HUES64 (cell line): ENCODE data around the gene PIEZO2.
"Not testable (repeated sequence)": the region's sequence is repeated elsewhere in the genome, so short reads cannot be mapped to it uniquely, and the experiment has no call there.

Source experiments
- H3K27ac ChIP-seq: 2 replicates; pipeline ENCODE4 v1.7.0; 2013; ENCODE audit warnings: low read depth, low read length, inconsistent platforms
- H3K27me3 ChIP-seq: 2 replicates; pipeline ENCODE4 v1.6.1; 2013; ENCODE audit warnings: mild to moderate bottlenecking, low read length; ENCODE audit not compliant: insufficient read depth
- H3K36me3 ChIP-seq: 2 replicates; pipeline ENCODE4 v1.6.1; 2013; ENCODE audit warnings: mild to moderate bottlenecking, low read length; ENCODE audit not compliant: insufficient read depth
- H3K4me1 ChIP-seq: 2 replicates; pipeline ENCODE4 v1.6.1; 2013; ENCODE audit warnings: mild to moderate bottlenecking, low read length, moderate library complexity; ENCODE audit not compliant: insufficient read depth
- H3K4me3 ChIP-seq: 2 replicates; pipeline ENCODE4 v1.5.1; 2013; ENCODE audit warnings: mild to moderate bottlenecking, low read length, moderate library complexity
- H3K9ac ChIP-seq: 2 replicates; pipeline ENCODE4 v1.6.1; 2013; ENCODE audit warnings: mild to moderate bottlenecking, low read depth, low read length
- H3K9me3 ChIP-seq: 2 replicates; pipeline ENCODE4 v1.6.1; 2013; ENCODE audit warnings: low read depth, low read length; ENCODE audit not compliant: insufficient read depth
- WGBS: fragments of 150-250, 120-280 bp; methylation state at CpG from one replicate; pipeline ENCODE4 v1.1.7; 2013; ENCODE audit warnings: missing lambda C conversion rate; 5-methylcytosine and 5-hydroxymethylcytosine counted together

The PIEZO2 gene

DNA sequence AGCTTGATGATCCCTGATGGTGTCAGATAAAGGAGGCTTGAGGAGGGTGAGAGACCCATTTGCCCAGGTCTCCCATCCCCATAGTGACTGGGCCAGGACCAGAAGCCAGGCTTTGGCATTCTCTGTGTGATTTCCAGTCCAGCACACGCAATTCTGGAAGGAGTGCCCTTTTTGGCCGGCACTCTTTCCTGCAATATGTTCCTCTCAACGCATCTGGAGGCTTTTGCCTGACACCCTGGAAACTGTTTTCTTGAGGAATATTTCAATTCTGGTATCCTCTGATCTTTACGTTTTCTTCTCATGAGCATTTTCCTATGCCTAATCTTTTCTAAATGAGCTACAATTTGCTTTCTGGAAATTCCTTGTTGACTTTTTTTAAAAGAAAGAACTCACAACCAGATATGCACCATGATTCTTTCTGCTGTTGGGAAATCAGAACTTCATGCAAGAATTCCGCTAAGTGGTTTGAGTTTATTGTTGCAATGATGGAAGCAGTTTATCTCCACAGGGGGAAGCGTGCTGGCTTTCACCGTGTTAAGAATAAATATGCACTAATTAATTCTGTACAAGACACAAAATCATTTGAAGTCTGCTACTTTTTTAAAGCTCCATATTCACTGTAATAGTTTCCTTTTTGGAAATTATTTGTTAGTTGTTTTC lies 479.8 kb downstream of the PIEZO2 start:
- WGBS: 93% methylated on average over 6 of the region's 7 CpGs
- Histone ChIP-seq H3K4me3 (no peak overlapping the region), H3K27ac (no peak overlapping the region), H3K9me3 (no peaks in the 10 kb centered on the region), H3K9ac (no peak overlapping the region), H3K4me1 (no peaks in the 10 kb centered on the region), H3K27me3 (no peaks in the 10 kb centered on the region), H3K36me3 (no peaks in the 10 kb centered on the region)

DNA sequence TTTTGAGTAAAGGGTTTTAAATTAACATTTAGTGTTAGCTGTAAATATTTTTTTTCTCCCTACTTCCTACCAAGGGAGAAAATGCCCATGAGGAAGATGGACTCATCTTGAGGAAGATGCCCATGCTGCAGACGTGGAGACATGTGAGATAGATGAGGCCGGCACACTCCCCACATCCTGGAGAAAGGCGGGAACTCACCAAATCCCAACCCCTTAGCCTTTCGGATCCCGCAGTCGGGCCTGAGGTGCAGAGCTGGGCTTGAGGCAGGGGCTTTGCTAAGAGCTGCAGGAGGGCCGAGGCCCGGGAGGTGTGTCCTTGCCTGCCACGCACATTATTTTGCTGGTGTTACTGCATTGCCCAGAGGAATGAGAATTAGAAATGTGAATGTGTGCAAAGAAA lies 485.6 kb downstream of the PIEZO2 start:
- Histone ChIP-seq H3K9ac (no peak overlapping the region), H3K27ac (no peak overlapping the region), H3K27me3 (no peaks in the 10 kb centered on the region), H3K4me3 (no peak overlapping the region), H3K36me3 (no peaks in the 10 kb centered on the region), H3K9me3 (no peaks in the 10 kb centered on the region), H3K4me1 (no peaks in the 10 kb centered on the region)
- WGBS: 79% methylated on average over 9 of the region's 9 CpGs

DNA sequence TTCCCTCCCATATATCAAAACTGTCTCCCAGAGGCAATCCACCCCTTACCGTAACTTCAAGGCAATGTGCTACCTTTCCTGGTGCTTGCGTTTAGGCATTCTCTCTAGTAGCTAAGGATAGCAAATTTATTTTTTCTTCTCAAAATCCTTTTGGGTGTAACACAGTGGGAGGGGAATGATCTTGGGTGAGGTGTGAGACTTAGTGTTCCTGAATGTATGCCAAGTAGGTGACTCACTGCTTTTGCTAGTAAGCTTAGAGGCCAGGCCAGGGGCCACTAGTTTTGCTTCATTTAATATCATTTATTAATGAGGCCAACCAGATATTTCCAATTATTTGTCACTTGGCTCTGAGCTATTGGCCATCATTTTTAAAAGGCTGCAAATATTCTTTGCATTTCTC lies 488.1 kb downstream of the PIEZO2 start:
- 100% methylated on average over 1 of the region's 2 CpGs for WGBS
- Histone ChIP-seq H3K27ac (no peak overlapping the region), H3K27me3 (no peaks in the 10 kb centered on the region), H3K9ac (no peak overlapping the region), H3K9me3 (no peaks in the 10 kb centered on the region), H3K4me1 (no peaks in the 10 kb centered on the region; the same call in 1 of the 2 replicates), H3K4me3 (no peak overlapping the region), H3K36me3 (no peaks in the 10 kb centered on the region)

DNA sequence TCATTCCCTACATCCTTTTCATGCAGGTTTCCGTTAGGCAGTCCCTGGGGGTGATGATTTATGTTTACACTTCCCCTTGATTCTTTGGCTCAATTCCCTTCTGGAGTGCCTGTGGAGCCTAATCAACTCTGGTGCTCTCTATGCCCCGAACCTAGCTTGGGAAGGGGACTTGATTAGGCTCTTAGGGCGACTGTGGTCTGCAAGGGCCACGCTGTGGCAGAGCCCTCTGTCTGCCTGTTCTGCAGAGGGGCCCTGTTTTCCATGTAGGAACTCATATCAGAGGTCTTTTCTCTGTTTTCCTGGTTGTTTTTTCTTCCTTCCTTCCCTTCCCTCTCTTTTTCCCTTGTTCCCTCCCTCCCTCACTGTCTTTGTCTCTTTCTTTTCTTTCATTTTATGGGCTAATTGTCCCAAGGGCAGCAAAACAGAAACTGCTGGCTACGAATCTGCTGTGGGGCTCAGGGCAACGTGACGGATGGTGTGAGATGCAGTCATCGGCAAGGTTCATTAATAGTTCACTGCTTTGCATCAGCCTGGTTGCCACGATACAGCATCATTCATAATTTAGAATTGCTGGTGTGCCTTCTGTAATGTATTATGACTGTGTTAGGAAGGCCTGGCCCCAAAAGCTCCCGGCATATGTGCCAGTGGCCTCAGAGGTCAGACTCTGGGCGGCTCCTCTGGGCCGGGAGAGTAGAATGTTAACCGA lies 489.0 kb downstream of the PIEZO2 start:
- no peaks in the 10 kb centered on the region for H3K9me3 ChIP-seq
- no peak overlapping the region for H3K9ac ChIP-seq
- 77% methylated on average over 13 of the region's 13 CpGs for WGBS
- H3K4me1 ChIP-seq: no peaks in the 10 kb centered on the region; the same call in 1 of the 2 replicates
- H3K36me3 ChIP-seq: no peaks in the 10 kb centered on the region
- H3K27me3 ChIP-seq: no peaks in the 10 kb centered on the region
- no peak overlapping the region for H3K4me3 ChIP-seq
- no peak overlapping the region for H3K27ac ChIP-seq

DNA sequence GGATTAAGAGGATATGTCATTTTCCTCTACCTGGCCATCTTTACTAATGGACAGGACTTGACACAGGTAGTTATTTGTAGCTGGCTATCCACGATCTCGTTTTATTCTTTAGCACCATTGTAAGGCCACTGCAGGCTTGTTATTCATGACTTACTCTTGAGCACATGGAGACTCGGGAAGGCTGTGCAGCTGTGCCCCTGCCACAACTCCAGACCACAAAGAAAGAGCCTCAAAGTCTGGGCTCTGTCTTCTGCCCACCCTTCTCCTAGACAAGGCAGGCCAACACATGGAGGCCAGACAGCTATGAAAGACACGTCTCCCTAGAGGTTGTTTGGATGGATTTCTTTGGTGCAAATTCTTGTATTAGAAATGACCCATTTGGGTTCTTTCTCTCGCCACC lies 489.8 kb downstream of the PIEZO2 start:
- 72% methylated on average over 5 of the region's 5 CpGs for WGBS
- H3K4me1 ChIP-seq: no peaks in the 10 kb centered on the region; the same call in 1 of the 2 replicates
- H3K27me3 ChIP-seq: no peaks in the 10 kb centered on the region

DNA sequence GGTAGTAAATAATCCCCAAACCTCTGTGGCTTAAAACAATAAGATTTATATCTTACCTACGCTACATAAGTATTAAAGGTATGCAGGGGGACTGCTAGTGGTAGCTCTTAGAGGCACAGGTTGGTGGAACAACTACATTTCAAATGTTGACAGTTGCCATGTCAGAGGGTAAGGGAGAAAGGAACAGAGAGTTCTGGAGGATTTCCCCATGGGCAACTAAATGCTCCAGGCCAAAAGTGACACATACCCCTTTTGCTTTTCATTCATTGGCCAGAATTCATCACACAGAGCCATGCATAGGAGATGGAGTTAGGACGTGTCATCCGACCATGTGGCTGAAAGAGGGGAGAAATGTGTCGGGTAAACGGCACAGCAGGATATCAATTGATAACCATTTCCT lies 490.4 kb downstream of the PIEZO2 start:
- H3K9ac ChIP-seq: no peak overlapping the region
- no peaks in the 10 kb centered on the region for H3K36me3 ChIP-seq
- no peaks in the 10 kb centered on the region for H3K9me3 ChIP-seq
- no peaks in the 10 kb centered on the region; the same call in 1 of the 2 replicates for H3K4me1 ChIP-seq
- H3K4me3 ChIP-seq: no peak overlapping the region
- no peak overlapping the region for H3K27ac ChIP-seq
- H3K27me3 ChIP-seq: no peaks in the 10 kb centered on the region
- WGBS: 71% methylated on average over 5 of the region's 5 CpGs

More for the DNA sequence above, 489.8 kb downstream of the PIEZO2 start:
- H3K9me3 ChIP-seq: no peaks in the 10 kb centered on the region
- no peaks in the 10 kb centered on the region for H3K36me3 ChIP-seq
- H3K4me3 ChIP-seq: no peak overlapping the region
- no peak overlapping the region for H3K27ac ChIP-seq
- H3K9ac ChIP-seq: no peak overlapping the region

DNA sequence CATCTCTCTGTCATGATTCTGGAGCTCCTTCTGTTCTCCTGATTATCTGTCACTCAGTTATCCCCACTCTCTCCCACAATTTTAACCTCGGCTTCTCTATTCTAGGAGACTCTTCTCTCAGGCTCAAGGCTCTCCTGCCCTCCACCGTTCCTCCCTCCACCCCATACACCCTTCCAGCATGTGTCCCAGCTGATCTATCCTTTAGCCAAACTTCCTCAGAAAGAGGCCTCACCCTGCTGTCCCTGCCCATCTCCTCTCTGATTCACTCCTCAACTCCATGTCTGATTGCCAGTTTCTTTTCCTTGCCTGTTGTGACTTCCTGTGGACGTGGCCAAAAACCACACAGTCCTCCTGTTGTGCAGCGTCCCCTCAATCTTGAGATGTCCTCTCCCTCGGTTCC lies 505.4 kb downstream of the PIEZO2 start:
- H3K9ac ChIP-seq, H3K27ac ChIP-seq, H3K4me1 ChIP-seq, H3K27me3 ChIP-seq, H3K36me3 ChIP-seq, H3K4me3 ChIP-seq, H3K9me3 ChIP-seq: not testable (repeated sequence)
- 95% methylated on average over 2 of the region's 5 CpGs for WGBS

DNA sequence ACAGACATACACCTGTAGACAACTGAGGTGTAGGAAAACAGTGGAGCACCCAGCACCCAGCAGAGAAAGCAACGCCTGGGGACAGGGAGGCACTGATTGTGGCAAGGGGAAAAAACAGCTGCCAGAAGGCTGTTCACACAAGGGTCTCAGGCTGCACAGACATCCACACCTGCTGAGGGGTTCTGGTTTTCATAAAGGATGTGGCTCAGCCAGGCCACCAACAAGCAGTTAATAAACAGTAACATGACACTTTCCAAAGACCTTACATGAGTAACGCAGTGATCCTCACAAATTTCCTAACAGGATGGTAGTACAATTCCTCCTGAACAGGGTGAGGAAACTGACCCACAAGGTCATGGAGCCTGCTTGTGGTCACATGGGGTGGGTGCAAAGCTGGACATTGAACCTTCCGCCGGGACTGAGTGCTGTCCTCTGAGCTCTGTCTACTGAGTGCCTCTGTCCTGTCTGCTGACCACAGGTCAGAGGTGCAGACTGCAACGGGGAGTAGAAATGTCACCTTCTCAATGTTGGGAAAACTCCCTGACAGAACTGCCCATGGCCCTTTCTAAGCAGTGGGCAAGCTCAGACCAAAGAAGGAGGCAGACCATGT lies 506.3 kb downstream of the PIEZO2 start:
- H3K4me1 ChIP-seq, H3K36me3 ChIP-seq, H3K9me3 ChIP-seq, H3K4me3 ChIP-seq, H3K9ac ChIP-seq, H3K27ac ChIP-seq, H3K27me3 ChIP-seq: not testable (repeated sequence)
- no CpG with 5 or more reads among the region's 5 CpGs for WGBS

DNA sequence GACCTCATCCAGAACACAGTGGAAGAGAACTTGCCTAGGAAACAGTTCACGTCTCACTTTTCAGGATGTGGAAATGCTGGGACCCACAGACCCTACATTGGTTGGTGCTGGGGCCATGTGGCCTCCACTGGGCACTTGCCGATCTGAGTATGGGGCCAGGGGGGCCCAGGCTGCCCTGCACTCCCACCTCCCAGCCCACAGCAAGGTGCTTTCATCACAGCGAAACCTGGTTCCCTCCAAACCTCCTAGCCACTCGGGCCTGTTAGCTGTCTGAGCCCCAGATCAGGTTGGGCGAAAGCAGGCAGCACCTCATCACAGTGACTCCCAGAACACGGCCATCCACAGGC lies 510.9 kb downstream of the PIEZO2 start:
- not testable (repeated sequence) for H3K27me3 ChIP-seq, H3K27ac ChIP-seq, H3K4me1 ChIP-seq, H3K9ac ChIP-seq, H3K36me3 ChIP-seq, H3K9me3 ChIP-seq, H3K4me3 ChIP-seq
- WGBS: 96% methylated on average over 4 of the region's 6 CpGs

DNA sequence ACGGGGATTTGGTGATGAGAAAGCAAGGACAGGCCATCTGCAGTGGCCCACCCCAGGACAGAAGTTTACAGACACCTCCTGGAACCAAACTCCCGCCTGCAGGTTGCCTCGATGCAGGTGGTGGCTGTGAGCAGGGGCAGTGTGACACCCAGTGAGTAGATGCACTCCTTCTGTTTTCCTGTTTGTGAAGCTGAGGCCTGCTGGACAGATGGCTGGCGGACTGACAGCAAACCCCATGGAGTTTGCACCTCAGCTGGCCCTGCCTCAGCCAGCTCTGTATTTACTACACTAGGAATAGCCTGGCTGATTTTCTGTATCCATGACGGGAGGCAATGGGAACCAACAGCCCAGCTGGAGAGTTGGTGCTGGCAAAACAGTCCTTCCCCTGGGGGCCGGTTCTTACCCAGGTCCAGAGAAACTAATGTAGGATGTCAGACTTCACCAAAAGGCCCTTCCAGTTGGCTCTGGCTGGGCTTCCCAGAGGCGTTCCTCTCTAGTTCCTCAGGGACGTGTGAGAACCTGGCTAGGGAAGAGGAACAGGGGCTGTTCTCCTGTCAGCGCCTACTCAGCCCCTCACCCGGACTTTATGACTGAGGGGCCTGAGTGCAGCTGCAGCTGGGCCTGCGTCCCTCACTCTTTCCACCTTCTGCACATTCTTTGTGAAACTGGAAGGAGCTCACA lies 511.4 kb downstream of the PIEZO2 start:
- not testable (repeated sequence) for H3K9ac ChIP-seq, H3K4me1 ChIP-seq, H3K27me3 ChIP-seq, H3K4me3 ChIP-seq, H3K36me3 ChIP-seq, H3K27ac ChIP-seq, H3K9me3 ChIP-seq
- WGBS: 86% methylated on average over 2 of the region's 11 CpGs

DNA sequence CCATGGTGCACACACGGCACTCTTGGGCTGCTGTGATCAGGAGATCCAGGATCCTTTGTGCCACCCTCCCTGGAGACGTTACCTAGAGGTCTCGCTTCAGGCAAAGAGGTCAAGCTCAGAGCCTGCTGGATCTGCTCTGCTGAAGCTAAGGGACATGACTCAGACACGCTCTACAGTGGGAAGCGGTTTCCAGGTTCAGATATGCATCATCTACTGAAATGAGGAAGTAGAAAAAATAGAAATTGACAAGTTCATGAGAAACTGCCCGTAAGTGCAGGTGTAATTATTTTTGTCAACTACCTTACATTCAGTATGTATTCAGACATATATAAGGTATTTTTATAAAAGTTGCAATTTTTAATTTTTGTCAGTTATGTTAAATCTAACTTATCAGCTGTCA lies 520.3 kb downstream of the PIEZO2 start:
- H3K27me3 ChIP-seq, H3K9ac ChIP-seq, H3K4me1 ChIP-seq, H3K36me3 ChIP-seq, H3K27ac ChIP-seq, H3K9me3 ChIP-seq, H3K4me3 ChIP-seq: not testable (repeated sequence)
- 93% methylated on average over 4 of the region's 6 CpGs for WGBS
